ACC112 (cell line): Measurements from ENCODE around the gene FUT3.

ENCODE experiments used
- H2AFZ ChIP-seq: fragments of 200-600 bp; sonication (generic); one replicate; pipeline ENCODE4 v1.6.0; 2017; ENCODE audit warnings: antibody characterized with exemption, low read length; ENCODE audit not compliant: unreplicated experiment
- H3K27ac ChIP-seq: fragments of 200-600 bp; sonication (generic); 2 replicates; pipeline ENCODE4 v1.5.1; 2014; ENCODE audit warnings: low read depth, mild to moderate bottlenecking, antibody characterized with exemption, low read length, moderate library complexity
- H3K27me3 ChIP-seq: fragments of 200-600 bp; sonication (generic); 2 replicates; pipeline ENCODE4 v1.6.1; 2014; ENCODE audit warnings: mild to moderate bottlenecking, antibody characterized with exemption, low read length, moderate library complexity, mixed read lengths; ENCODE audit not compliant: insufficient read depth
- H3K36me3 ChIP-seq: fragments of 200-600 bp; sonication (generic); 2 replicates; pipeline ENCODE4 v1.6.1; 2016; ENCODE audit warnings: mild to moderate bottlenecking, antibody characterized with exemption, low read length, moderate library complexity, mixed read lengths; ENCODE audit not compliant: insufficient read depth
- H3K4me1 ChIP-seq: fragments of 200-600 bp; sonication (generic); one replicate; pipeline ENCODE4 v1.6.1; 2016; ENCODE audit warnings: low read length, mixed read lengths; ENCODE audit not compliant: insufficient read depth, unreplicated experiment, control insufficient read depth
- H3K4me3 ChIP-seq: fragments of 200-600 bp; sonication (generic); 2 replicates; pipeline ENCODE4 v1.5.1; 2014; ENCODE audit warnings: mild to moderate bottlenecking, low read depth, low read length
- H3K79me2 ChIP-seq: fragments of 200-600 bp; sonication (generic); one replicate; pipeline ENCODE4 v1.6.0; 2016; ENCODE audit warnings: low read length; ENCODE audit not compliant: control insufficient read depth, unreplicated experiment, insufficient read depth

Gene FUT3

DNA sequence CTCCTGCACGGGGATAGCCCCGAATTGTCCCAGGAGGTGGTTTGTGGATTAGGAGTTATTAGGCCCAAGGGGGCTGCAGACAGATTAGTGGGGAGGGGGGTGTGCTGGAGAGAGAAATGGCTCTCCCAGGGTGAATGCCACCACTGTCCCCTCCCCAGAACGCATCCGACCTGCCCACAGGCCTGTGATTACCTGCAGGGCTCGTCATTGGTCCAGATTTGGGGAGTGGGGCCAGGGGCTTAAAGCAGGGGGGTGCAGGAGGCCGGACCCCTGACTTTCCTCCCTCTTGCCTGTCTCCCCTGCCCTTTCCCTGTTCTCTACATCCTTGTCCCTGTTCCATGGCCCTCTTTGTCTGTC, 45.1 kb downstream of the FUT3 start:
- Histone ChIP-seq H3K79me2 (no peaks in the 10 kb centered on the region), H3K4me3 (no peak overlapping the region), H3K4me1 (peaks cover 3% of the 10 kb centered on the region), H2AFZ (no peak overlapping the region), H3K36me3 (no peaks in the 10 kb centered on the region), H3K27ac (no peak overlapping the region), H3K27me3 (peaks cover 18% of the 10 kb centered on the region)

- H3K27ac ChIP-seq: no peak overlapping the region
- H3K79me2 ChIP-seq: no peaks in the 10 kb centered on the region
- H3K4me1 ChIP-seq: peaks cover 3% of the 10 kb centered on the region
- no peaks in the 10 kb centered on the region for H3K36me3 ChIP-seq
- peaks cover 18% of the 10 kb centered on the region for H3K27me3 ChIP-seq
- H3K4me3 ChIP-seq: no peak overlapping the region
- H2AFZ ChIP-seq: no peak overlapping the region
These were observed 45.7 kb downstream of the FUT3 start for GRCh38 chr19:5805462-5806132.

DNA sequence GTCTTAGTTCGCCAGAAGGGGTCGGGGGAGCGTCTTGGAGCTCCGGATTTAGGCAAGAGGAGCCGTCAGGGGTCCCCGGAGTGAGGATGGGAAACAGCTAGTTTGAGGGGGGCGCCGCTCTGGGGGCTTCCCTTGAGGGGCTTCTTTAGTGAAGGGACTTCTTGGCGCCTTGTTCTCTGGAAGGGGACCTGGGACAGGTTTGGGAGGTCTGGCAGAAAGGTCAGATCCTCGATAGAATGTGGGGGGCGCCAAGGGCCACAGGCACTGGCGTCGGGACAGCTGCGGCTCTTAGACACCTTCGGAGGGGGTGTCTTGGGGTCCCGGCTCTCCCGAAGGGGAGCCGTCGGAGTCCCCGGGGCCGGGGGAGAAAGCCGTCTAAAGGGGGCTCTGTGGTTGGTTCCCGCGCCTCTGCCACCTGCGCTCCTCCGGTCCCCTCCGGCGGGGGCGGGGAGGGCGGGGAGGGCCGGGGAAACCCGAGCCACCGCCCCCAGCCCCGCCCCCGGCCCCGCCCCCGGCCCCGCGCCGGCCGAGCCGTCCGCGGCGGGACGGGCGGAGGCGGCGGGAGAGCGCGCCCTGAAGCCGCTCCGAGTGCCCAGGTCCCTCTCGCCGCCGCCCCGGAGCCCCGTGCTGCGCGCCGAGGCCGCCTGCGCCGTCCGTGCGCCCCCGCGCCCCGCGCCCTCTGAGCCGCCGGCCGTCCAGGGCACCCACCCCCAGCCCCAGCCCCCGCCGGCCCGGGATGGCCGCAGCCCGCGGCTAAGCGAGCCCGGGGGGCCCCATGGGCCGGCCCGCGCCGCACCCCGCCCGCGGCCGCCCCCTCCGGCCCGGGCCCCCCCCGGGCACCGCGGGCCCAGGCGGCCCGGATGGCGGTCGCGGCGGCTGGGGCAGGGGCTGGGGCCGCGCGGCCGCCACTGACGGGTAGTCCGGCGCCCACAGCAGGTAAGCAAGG, 46.5 kb downstream of the FUT3 start, which contains the start of gene NRTN:
NRTN (plus strand) TSS at position 552 of the 946 bp plus-strand sequence. CDS start 19,099 bp downstream, outside the sequence.
- Histone ChIP-seq H2AFZ (no peak within 1 kb of the TSS), H3K4me1 (peaks cover 3% of the 10 kb centered on the region), H3K4me3 (peak within 1 kb of the TSS; percentile 70; the same call in 1 of the 2 replicates), H3K27me3 (peaks cover 18% of the 10 kb centered on the region), H3K36me3 (no peaks in the 10 kb centered on the region), H3K79me2 (no peaks in the 10 kb centered on the region), H3K27ac (no peak within 1 kb of the TSS)

DNA sequence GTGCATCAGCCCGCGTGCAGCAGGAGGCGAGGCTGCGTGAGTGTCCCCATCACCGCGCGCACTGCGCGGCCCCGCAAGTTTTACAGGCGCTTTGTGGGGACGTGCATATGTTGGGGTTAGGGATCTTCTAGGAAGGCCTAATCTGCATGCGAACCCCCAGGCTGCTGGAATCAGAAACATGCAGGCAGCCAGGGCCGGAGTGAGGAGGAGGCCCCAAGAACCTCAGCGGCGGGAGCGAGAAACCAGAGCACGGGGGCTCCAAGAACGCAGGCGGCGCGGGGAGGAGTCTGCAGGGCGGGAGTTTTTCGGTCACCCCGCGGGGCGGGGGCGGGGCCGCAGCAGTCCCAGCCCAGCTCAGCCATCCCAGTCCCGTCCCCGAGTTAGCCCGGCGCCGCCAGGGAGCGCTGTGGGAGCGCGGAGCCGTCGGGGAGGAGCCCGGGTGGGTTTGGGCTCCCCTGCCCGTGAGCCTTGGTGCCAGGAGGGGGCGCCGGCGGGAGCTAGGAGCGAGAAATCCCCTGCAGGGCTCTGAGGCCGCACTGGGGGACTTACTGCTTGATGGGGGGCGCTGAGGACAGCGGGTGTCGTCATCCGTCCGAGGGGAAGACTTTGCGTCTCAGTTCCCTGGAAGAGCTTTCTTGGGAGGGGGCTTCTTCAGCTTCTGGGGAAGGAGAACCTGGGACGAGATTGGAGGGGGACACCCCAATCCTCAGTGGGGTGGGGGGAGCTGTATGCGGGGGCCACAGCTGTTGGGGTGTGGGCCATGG, 47.3 kb downstream of the FUT3 start:
- Histone ChIP-seq H3K27ac (no peak overlapping the region), H3K4me3 (peak overlapping the region; percentile 70), H3K79me2 (no peaks in the 10 kb centered on the region), H3K4me1 (peaks cover 3% of the 10 kb centered on the region), H2AFZ (no peak overlapping the region), H3K36me3 (no peaks in the 10 kb centered on the region), H3K27me3 (peaks cover 18% of the 10 kb centered on the region)

- H3K36me3 ChIP-seq: no peaks in the 10 kb centered on the region
- H2AFZ ChIP-seq: no peak overlapping the region
- H3K27me3 ChIP-seq: peaks cover 18% of the 10 kb centered on the region
- no peaks in the 10 kb centered on the region for H3K79me2 ChIP-seq
- peak overlapping the region; percentile 70 for H3K4me3 ChIP-seq
- H3K27ac ChIP-seq: no peak overlapping the region
- peaks cover 3% of the 10 kb centered on the region for H3K4me1 ChIP-seq
These were observed 47.9 kb downstream of the FUT3 start for GRCh38 chr19:5803441-5803751.

- Histone ChIP-seq H3K4me1 (peaks cover 3% of the 10 kb centered on the region), H2AFZ (no peak overlapping the region), H3K79me2 (no peaks in the 10 kb centered on the region), H3K4me3 (no peak overlapping the region), H3K36me3 (no peaks in the 10 kb centered on the region), H3K27ac (no peak overlapping the region), H3K27me3 (peaks cover 18% of the 10 kb centered on the region)
These were observed 49.2 kb downstream of the FUT3 start for GRCh38 chr19:5801796-5802619.

DNA sequence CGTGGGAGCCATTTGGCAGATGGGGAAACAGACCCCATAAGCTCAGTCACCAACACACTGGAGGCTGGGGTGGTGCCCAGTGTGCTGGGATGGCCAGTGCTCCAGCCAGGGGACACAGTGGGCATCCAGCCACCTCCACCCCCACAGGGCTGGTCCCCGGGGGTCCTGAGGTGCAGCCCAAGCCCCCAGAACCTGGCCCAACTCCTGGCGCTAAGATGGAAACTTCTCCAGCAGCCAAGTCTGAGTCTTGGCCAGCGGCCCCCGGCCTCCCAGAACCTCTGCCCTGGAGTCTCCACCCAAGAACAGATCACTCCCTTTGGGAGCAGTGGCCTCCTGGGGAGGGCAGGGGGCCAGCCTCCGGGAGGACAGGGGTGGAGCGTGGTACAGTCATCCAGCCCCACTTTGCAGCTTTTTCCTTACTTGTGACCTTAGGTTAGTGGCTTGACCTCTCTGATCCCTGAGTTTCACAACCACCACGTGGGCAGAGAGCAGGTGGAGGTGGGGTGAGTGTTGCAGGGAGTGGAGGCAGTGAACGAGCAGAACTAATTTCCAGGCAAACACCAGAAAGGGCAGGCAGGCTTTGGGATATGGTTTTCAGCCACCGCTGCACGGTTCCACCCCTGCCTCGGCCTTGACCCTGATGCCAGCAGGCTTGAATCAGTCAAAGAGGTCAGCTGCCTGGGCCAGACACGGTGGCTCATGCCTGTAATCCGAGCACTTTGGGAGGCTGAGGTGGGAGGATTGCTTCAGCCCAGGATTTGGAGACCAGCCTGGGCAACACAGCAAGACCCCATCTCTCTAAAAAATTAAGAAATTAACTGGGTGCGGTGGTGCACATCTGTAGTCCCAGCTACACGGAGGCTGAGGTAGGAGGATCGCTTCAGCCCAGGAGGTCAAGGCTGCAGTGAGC, 50.6 kb downstream of the FUT3 start:
- Histone ChIP-seq H3K4me3 (no peak overlapping the region), H3K36me3 (no peaks in the 10 kb centered on the region), H3K4me1 (peaks cover 3% of the 10 kb centered on the region), H3K27me3 (peaks cover 11% of the 10 kb centered on the region), H3K79me2 (no peaks in the 10 kb centered on the region), H3K27ac (no peak overlapping the region), H2AFZ (no peak overlapping the region)

GRCh38 chr19:5799247-5800241, 51.7 kb downstream of the FUT3 start:
- Histone ChIP-seq H3K36me3 (no peaks in the 10 kb centered on the region), H3K27ac (no peak overlapping the region), H3K27me3 (peaks cover 5% of the 10 kb centered on the region), H3K4me3 (no peak overlapping the region), H3K79me2 (no peaks in the 10 kb centered on the region), H2AFZ (no peak overlapping the region), H3K4me1 (peaks cover 3% of the 10 kb centered on the region)

DNA sequence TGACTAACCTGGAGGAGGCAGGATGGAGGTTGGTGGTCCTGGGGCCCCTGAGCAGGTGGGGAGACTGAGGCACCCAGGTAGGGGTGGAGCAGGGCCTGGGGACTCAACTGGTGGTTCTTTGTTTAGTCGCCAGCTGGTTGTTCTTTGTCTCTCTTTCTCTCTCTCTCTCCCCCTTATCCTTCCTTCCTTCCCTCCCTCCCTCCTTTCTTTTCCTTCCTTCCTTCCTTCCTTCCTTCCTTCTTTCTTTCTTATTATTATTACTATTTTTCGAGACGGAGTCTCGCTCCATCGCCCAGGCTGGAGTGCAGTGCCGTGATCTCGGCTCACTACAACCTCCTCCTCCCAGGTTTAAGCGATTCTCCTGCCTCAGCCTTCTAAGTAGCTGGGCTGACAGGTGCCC, 53.0 kb downstream of the FUT3 start:
- Histone ChIP-seq H3K4me1 (no peaks in the 10 kb centered on the region), H3K27ac (no peak overlapping the region), H3K27me3 (no peaks in the 10 kb centered on the region), H3K79me2 (no peaks in the 10 kb centered on the region), H3K36me3 (no peaks in the 10 kb centered on the region), H2AFZ (no peak overlapping the region), H3K4me3 (no peak overlapping the region)
